ENCODE measurements around the gene AMPH.

- TF ChIP-seq CTCF (IDR thresholded peaks at IDR 0.05; ENCODE audit: insufficient read depth, low read length, poor library complexity, severe bottlenecking) (no peak), EZH2phosphoT487 (conservative IDR thresholded peaks at IDR 0.05; ENCODE audit: low read length) (no peak)
These were observed 297.0 kb downstream of the AMPH start for GRCh38 chr7:38334163-38334562.

Data from SU-DHL-6 (cell line).